HEK293T (cell line): ENCODE results near the gene MEGF9.

Experiments
- ARNT ChIP-seq: fragments of 450-650 bp; IDR thresholded peaks from 2 replicates; pipeline ENCODE4 v1.6.1; 2017; ENCODE audit warnings: mild to moderate bottlenecking
- BHLHE40 ChIP-seq: fragments of 450-650 bp; IDR thresholded peaks from 2 replicates; pipeline ENCODE4 v1.6.1; 2016; ENCODE audit warnings: mild to moderate bottlenecking, moderate library complexity, borderline replicate concordance
- CTBP1 ChIP-seq: fragments of 450-650 bp; IDR thresholded peaks from 2 replicates; pipeline ENCODE4 v1.6.1; 2016; ENCODE audit warnings: borderline replicate concordance
- ELF4 ChIP-seq: fragments of 450-650 bp; IDR thresholded peaks from 2 replicates; pipeline ENCODE4 v1.6.1; 2017; ENCODE audit warnings: antibody characterized with exemption
- FOXA1 ChIP-seq: fragments of 450-650 bp; IDR thresholded peaks from 2 replicates; pipeline ENCODE4 v1.6.1; 2016; ENCODE audit warnings: mild to moderate bottlenecking
- FOXK2 ChIP-seq: fragments of 450-650 bp; IDR thresholded peaks from 2 replicates; pipeline ENCODE4 v1.6.1; 2016; ENCODE audit warnings: mild to moderate bottlenecking
- FOXM1 ChIP-seq: fragments of 450-650 bp; IDR thresholded peaks from 2 replicates; pipeline ENCODE4 v1.6.1; 2017; ENCODE audit warnings: mild to moderate bottlenecking, borderline replicate concordance
- HDGF ChIP-seq: fragments of 450-650 bp; IDR thresholded peaks from 2 replicates; pipeline ENCODE4 v1.6.1; 2017; ENCODE audit warnings: antibody characterized with exemption, borderline replicate concordance
- L3MBTL2 ChIP-seq: fragments of 450-650 bp; conservative IDR thresholded peaks from 2 replicates; pipeline ENCODE4 v1.6.1; 2016; ENCODE audit warnings: mild to moderate bottlenecking
- NFRKB ChIP-seq: fragments of 450-650 bp; IDR thresholded peaks from 2 replicates; pipeline ENCODE4 v1.6.1; 2016; ENCODE audit warnings: mild to moderate bottlenecking, moderate library complexity
- SP1 ChIP-seq: fragments of 450-650 bp; IDR thresholded peaks from 2 replicates; pipeline ENCODE4 v1.6.1; 2017
- TARDBP ChIP-seq: fragments of 450-650 bp; IDR thresholded peaks from 2 replicates; pipeline ENCODE4 v1.6.1; 2016
- TF ChIP-seq, protein P1 (sequence below): fragments of 450-650 bp; IDR thresholded peaks from 2 replicates; pipeline ENCODE4 v1.6.1; 2016

GRCh38 chr9:120717176-120717575 is 2.9 kb upstream of the MEGF9 start:
- TF ChIP-seq SP1, result no peak
- TF ChIP-seq FOXA1, result no peak
- no peak for TF ChIP-seq NFRKB
- TF ChIP-seq ARNT, result no peak
- TF ChIP-seq, protein P1, sequence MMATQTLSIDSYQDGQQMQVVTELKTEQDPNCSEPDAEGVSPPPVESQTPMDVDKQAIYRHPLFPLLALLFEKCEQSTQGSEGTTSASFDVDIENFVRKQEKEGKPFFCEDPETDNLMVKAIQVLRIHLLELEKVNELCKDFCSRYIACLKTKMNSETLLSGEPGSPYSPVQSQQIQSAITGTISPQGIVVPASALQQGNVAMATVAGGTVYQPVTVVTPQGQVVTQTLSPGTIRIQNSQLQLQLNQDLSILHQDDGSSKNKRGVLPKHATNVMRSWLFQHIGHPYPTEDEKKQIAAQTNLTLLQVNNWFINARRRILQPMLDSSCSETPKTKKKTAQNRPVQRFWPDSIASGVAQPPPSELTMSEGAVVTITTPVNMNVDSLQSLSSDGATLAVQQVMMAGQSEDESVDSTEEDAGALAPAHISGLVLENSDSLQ, result no peak
- TF ChIP-seq L3MBTL2, result no peak
- no peak for TF ChIP-seq BHLHE40
- TF ChIP-seq TARDBP, result no peak
- no peak for TF ChIP-seq FOXK2
- no peak for TF ChIP-seq CTBP1
- TF ChIP-seq FOXM1, result no peak
- no peak for TF ChIP-seq ELF4
- TF ChIP-seq HDGF, result no peak
